ENCODE measurements around the gene ZBTB39.
A peak's percentile ranks its signal among the peaks of the same experiment; 100 is the strongest.
"Not testable (repeated sequence)": the region's sequence is repeated elsewhere in the genome, so short reads cannot be mapped to it uniquely, and the experiment has no call there.

The ZBTB39 gene

GRCh38 chr12:57005980-57006808, at the start of gene ZBTB39:
Gene ZBTB39 (minus strand): TSS chr12:57006546. CDS start chr12:57004917, 1,629 bp downstream.
- H3K36me3 Mint-ChIP-seq (ENCODE audit: low read depth) = peaks cover 37% of the 10 kb centered on the region
- peak within 1 kb of the TSS; percentile 94 to 97 (median 97) for H3K4me3 Mint-ChIP-seq
- no peaks in the 10 kb centered on the region for H3K9me3 Mint-ChIP-seq
- TF ChIP-seq CTCF (IDR thresholded peaks at IDR 0.05; ENCODE audit: unreplicated experiment in 3 of 3) = peak; percentile 24 to 59 (median 52)
- H3K27me3 Mint-ChIP-seq (ENCODE audit: low read depth) = peaks cover 4% of the 10 kb centered on the region
- H3K27ac Mint-ChIP-seq = peak within 1 kb of the TSS; percentile 85 to 95 (median 86)
- H3K4me1 Mint-ChIP-seq = peaks cover 53% of the 10 kb centered on the region

- no peak overlapping the region for H3K4me3 Mint-ChIP-seq
- H3K36me3 Mint-ChIP-seq (ENCODE audit: low read depth) = peaks cover 36% of the 10 kb centered on the region
- H3K9me3 Mint-ChIP-seq = no peaks in the 10 kb centered on the region
- no peaks in the 10 kb centered on the region for H3K4me1 Mint-ChIP-seq
- H3K27ac Mint-ChIP-seq = no peak overlapping the region
- no peaks in the 10 kb centered on the region for H3K27me3 Mint-ChIP-seq (ENCODE audit: low read depth)
- no peak for TF ChIP-seq CTCF (IDR thresholded peaks at IDR 0.05; ENCODE audit: unreplicated experiment in 3 of 3)
These were observed 49.5 kb upstream of the ZBTB39 start for GRCh38 chr12:57055824-57056223.

GRCh38 chr12:57053901-57054300, 47.6 kb upstream of the ZBTB39 start:
- H3K9me3 Mint-ChIP-seq, H3K27ac Mint-ChIP-seq, H3K4me1 Mint-ChIP-seq, H3K4me3 Mint-ChIP-seq: not testable (repeated sequence)
- H3K36me3 Mint-ChIP-seq (ENCODE audit: low read depth) = peaks cover 25% of the 10 kb centered on the region
- peaks cover 16% of the 10 kb centered on the region for H3K27me3 Mint-ChIP-seq (ENCODE audit: low read depth)

- Mint-ChIP-seq H3K27me3 (ENCODE audit: low read depth) (peaks cover 16% of the 10 kb centered on the region), H3K36me3 (ENCODE audit: low read depth) (peaks cover 20% of the 10 kb centered on the region)
- not testable (repeated sequence) for H3K4me1 Mint-ChIP-seq, H3K27ac Mint-ChIP-seq, H3K4me3 Mint-ChIP-seq, H3K9me3 Mint-ChIP-seq
These were observed 46.8 kb upstream of the ZBTB39 start for GRCh38 chr12:57053146-57053545.

GRCh38 chr12:57051011-57051410, 44.7 kb upstream of the ZBTB39 start:
- no peak for TF ChIP-seq CTCF (IDR thresholded peaks at IDR 0.05; ENCODE audit: unreplicated experiment in 3 of 3)
- Mint-ChIP-seq H3K4me3 (no peak overlapping the region), H3K9me3 (no peaks in the 10 kb centered on the region), H3K4me1 (peaks cover 19% of the 10 kb centered on the region), H3K27me3 (ENCODE audit: low read depth) (peaks cover 24% of the 10 kb centered on the region), H3K36me3 (ENCODE audit: low read depth) (peaks cover 10% of the 10 kb centered on the region), H3K27ac (no peak overlapping the region)

GRCh38 chr12:57049890-57050289, 43.5 kb upstream of the ZBTB39 start, which contains the start of gene MYO1A:
Gene MYO1A (minus strand): TSS chr12:57050129. CDS start chr12:57048323, 1,806 bp downstream.
- H3K9me3 Mint-ChIP-seq = no peaks in the 10 kb centered on the region
- H3K4me3 Mint-ChIP-seq = no peak within 1 kb of the TSS
- no peak within 1 kb of the TSS for H3K27ac Mint-ChIP-seq
- H3K4me1 Mint-ChIP-seq = peaks cover 21% of the 10 kb centered on the region
- H3K36me3 Mint-ChIP-seq (ENCODE audit: low read depth) = peaks cover 5% of the 10 kb centered on the region
- peaks cover 24% of the 10 kb centered on the region for H3K27me3 Mint-ChIP-seq (ENCODE audit: low read depth)
- no peak for TF ChIP-seq CTCF (IDR thresholded peaks at IDR 0.05; ENCODE audit: unreplicated experiment in 3 of 3)

GRCh38 chr12:57049119-57049446, 42.7 kb upstream of the ZBTB39 start:
- H3K9me3 Mint-ChIP-seq = no peaks in the 10 kb centered on the region
- H3K27ac Mint-ChIP-seq = no peak overlapping the region
- peaks cover 24% of the 10 kb centered on the region for H3K27me3 Mint-ChIP-seq (ENCODE audit: low read depth)
- H3K4me3 Mint-ChIP-seq = no peak overlapping the region
- peaks cover 3% of the 10 kb centered on the region for H3K36me3 Mint-ChIP-seq (ENCODE audit: low read depth)
- H3K4me1 Mint-ChIP-seq = peaks cover 21% of the 10 kb centered on the region
- no peak for TF ChIP-seq CTCF (IDR thresholded peaks at IDR 0.05; ENCODE audit: unreplicated experiment in 3 of 3)

All from nephron (organoid).